Frontal cortex (tissue), 4 donors: ENCODE data around the gene ATPAF1. TPM values are rescaled to one million over a fixed set of nuclear protein-coding genes. Genes with fewer than 3 reads are reported as not detected.

Experiments used
- DNase-seq, 2 donors: peaks; one replicate each; pipeline ENCODE4 v3.0.0; 2012; ENCODE audit warnings: low spot score in 2 of 2
- FAIRE-seq: peaks from 2 replicates; lab custom pipeline; 2012; peaks lifted over from hg19 to GRCh38; lab: Jason Lieb, UNC
- total RNA-seq: library from RNA; depleted of rRNA; stranded (reverse); fragments of >200 nt; gene quantifications from one replicate; pipeline ENCODE4 v1.2.3, GENCODE V29; 2014
- donor health status: control.
- donor health status: control.
- donor health status: control.

The ATPAF1 gene
- total RNA-seq, 1 donor from 2014 or later, result 31.4 TPM

DNA sequence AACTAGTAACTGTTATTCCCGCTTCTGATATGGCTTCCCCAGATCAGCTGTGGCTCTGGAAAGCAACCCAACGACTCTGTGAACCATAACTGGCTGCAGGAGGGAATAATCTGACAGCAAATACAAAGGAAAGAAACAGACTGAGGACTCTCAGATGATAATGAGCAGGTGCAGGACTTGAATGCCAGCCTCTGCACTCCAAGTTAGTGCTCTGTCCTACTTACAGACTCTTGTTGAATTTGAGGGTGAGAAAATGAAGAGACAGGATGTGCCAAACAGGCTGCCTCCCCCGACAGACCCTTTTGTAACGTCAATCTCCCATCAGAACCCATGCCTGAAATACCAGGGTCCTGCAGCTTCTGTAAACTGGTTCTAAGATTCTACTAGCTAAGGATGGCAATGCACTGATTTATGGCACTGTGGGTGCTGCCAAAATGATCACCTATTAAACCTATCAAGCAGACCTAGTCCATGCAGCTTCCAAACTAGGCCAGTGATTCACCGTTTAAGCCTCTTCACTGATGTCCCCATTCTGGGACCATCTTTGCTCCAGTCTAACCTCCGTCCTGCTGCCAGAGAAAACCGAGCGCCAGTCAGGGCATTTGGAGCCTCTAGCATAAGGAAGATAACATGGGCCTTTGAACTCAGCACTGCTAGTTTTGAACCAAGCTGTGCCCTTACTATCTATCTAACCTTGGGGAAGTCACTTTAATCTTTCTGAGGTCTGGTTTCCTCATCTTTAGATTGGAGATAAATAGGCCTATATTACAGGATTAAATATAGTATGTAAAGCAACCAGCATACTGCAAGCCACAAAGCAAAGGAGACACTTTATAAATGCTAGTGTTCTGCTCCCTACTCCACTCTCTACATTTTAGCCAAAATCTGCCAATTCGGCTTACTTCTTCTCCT is 68.8 kb downstream of the ATPAF1 start:
- DNase-seq (no peak), FAIRE-seq (no peak)

GRCh38 chr1:46596846-46597245 is 71.3 kb downstream of the ATPAF1 start:
- FAIRE-seq (no peak), DNase-seq (no peak)

DNA sequence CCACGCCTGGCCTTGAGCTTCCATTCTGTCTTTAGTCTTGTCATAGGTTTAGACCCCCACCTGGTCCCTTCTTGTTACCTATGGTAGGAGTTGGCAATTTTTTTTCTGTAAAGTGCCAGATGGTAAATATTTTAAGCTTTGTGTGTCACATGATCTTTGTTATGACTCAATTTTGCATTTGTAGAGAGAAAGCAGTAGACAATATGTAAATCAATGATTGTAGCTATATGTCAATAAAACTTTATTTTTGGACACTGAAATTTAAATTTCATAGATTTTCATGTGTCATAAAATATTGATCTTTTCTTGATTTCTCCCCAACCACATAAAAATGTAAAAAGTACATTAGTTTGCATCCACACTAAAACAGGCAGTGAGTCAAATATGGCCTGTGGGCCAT is 72.1 kb downstream of the ATPAF1 start:
- no peak for FAIRE-seq

DNA sequence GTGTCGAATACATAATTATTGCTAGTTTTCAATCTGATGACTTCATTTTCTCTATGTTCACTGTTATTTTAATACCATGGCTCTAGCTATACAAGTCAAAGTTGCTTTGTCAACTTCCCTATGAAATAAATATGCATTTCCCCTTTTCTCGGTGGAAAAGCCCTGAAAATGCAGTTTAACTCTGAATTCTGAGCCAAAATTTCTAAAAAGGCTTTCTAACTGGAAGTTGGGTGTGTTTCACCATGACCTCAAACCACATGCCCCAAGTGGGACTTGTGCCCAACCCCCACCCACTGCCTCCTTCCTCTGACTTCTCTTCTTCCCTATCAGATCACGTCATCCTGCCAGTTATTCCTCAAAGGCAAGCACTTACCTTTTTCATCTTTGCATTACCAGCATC is 73.0 kb downstream of the ATPAF1 start:
- no peak for FAIRE-seq
- no peak for DNase-seq

More for the DNA sequence above, 72.1 kb downstream of the ATPAF1 start:
- no peak for DNase-seq

DNA sequence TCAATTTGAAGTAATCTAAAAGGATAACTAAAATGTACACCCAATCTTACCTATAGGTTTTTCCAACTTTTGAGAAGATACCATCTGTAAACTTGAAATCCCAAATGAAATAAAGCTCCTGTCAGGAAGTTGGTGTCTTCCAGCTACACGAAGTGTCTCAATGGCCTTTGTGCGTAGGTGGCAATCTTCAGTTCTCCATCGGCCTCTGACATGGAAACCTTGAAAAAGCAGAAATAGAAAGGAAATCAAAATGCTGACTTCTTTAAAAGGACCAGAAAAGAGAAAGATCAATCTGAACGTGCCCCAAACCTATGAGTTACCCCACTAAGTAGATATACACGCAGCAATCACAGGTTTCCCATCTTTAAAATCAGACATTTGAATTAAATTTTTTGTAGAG is 74.1 kb downstream of the ATPAF1 start:
- FAIRE-seq, result no peak

DNA sequence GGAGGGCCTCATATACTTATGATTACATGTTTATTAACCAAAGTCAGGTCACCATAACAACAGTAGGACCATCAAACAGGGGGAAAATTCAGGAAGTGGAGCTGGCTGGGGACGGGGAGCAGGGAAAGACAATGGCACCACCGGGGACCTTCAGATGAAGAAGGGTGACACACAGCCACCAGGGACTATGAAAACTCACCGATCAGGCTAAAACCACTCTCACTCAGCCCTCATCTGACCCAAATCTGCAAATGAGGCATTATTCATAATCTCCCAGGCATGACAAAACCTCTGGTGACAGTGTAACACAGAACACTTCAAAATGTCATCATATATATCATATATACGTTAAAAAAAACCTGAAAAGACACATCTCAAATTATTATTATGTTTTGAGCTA is 75.3 kb downstream of the ATPAF1 start:
- FAIRE-seq (no peak), DNase-seq (no peak)

More for the DNA sequence above, 74.1 kb downstream of the ATPAF1 start:
- no peak for DNase-seq

DNA sequence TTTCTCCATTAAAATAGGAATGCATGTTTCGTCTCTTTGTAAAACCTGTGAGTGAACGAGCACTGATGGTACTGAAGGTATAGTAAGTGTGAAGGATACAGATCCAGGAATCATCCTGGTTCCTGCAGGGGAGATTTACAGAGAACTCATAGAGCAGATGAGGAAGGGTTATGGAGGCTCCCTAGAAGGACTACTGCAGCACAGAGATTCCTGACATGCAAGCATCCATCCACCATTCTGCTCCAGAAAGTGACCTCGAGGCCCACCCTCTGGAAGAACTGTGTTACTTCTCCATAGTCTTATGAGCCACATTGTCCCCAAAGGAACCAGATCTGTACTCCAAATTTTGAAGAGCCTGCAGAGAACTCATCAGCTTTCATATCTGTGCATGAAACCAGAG is 78.6 kb downstream of the ATPAF1 start:
- FAIRE-seq (no peak), DNase-seq (no peak)

GRCh38 chr1:46587069-46587468 is 81.1 kb downstream of the ATPAF1 start:
- DNase-seq (no peak), FAIRE-seq (no peak)

DNA sequence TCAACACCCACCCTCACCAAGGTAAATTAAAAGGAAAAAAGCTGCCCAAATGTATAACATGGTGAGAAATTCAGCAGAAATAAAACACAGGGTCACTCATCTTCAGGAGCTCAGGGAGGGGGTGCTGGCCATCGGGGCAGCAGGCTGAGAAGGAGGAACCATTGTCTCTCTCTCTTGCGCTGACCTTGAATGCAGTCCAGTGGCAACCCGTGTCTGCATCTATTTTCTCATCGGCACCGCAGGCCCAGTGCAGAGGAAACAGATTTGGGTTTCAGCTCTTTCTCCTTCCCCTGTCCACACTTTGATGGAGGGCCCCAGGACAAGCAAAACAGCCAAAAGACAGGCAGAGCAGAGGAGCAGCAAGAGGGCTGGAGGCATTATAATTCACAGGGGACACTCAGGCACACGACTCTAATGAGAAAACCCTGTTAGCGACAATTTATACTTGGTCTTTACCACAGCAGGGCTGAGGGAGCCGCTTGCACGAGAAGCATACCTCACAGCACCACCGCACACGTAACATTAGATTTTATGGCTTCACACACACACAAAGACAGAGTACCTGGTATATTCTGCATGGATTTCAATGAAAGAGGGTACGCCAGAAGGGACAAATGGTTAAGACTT is 82.7 kb downstream of the ATPAF1 start:
- no peak for DNase-seq
- no peak for FAIRE-seq

GRCh38 chr1:46583494-46583893 is 84.7 kb downstream of the ATPAF1 start:
- no peak for FAIRE-seq

DNA sequence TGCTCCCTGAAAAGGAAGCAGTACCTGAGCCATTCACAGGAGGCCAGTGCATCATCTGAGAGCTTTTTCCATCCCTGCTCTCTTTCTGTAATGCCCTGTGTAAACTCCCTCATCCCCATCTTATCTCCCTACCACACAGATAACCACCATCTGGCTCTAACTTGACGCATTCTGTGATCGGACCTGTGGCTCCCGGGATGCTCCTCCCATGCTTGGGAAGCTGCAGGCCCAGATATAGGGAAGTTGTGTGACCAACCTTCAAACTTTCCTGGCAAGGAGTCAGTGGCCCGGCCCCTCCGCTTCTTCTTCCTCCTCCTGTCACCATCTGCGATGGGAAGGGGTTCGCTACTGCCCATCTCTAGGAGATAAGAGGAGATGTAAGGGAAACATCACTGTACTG is 85.2 kb downstream of the ATPAF1 start:
- DNase-seq (no peak), FAIRE-seq (no peak)

More at GRCh38 chr1:46583494-46583893, 84.7 kb downstream of the ATPAF1 start:
- DNase-seq, result no peak

Other genes starting within 250 kb of the ATPAF1 start
- gene DMBX1, start 178.5 kb downstream of the ATPAF1 start, total RNA-seq, result not detected
- under 0.01 TPM for gene KNCN, start 116.7 kb downstream of the ATPAF1 start, total RNA-seq
- gene MKNK1, start 64.1 kb downstream of the ATPAF1 start, total RNA-seq, result 7.7 TPM
- 3.3 TPM for gene MOB3C, start 51.6 kb downstream of the ATPAF1 start, total RNA-seq
- gene TEX38, start 3.5 kb upstream of the ATPAF1 start, total RNA-seq, result not detected
- gene EFCAB14, start 50.8 kb upstream of the ATPAF1 start, total RNA-seq, result 11.0 TPM
- gene CYP4B1, start 130.7 kb upstream of the ATPAF1 start, total RNA-seq, result not detected